GM10266 (cell line): ENCODE results near the gene ADCY2.

Experiments used
- DNase-seq: peaks from one replicate; pipeline ENCODE4 v3.0.0; 2012; ENCODE audit errors: extremely low spot score
- TF ChIP-seq, protein P1 (sequence below): IDR thresholded peaks from 2 replicates; pipeline ENCODE4 v1.5.1; 2012; ENCODE audit warnings: mild to moderate bottlenecking, low read depth; ENCODE audit not compliant: control insufficient read depth, insufficient read depth; ENCODE audit errors: missing control alignments

ADCY2 gene

GRCh38 chr5:7823594-7823993 lies 427.7 kb downstream of the ADCY2 start:
- TF ChIP-seq, protein P1, sequence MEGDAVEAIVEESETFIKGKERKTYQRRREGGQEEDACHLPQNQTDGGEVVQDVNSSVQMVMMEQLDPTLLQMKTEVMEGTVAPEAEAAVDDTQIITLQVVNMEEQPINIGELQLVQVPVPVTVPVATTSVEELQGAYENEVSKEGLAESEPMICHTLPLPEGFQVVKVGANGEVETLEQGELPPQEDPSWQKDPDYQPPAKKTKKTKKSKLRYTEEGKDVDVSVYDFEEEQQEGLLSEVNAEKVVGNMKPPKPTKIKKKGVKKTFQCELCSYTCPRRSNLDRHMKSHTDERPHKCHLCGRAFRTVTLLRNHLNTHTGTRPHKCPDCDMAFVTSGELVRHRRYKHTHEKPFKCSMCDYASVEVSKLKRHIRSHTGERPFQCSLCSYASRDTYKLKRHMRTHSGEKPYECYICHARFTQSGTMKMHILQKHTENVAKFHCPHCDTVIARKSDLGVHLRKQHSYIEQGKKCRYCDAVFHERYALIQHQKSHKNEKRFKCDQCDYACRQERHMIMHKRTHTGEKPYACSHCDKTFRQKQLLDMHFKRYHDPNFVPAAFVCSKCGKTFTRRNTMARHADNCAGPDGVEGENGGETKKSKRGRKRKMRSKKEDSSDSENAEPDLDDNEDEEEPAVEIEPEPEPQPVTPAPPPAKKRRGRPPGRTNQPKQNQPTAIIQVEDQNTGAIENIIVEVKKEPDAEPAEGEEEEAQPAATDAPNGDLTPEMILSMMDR: no peak
- DNase-seq: no peak

DNA sequence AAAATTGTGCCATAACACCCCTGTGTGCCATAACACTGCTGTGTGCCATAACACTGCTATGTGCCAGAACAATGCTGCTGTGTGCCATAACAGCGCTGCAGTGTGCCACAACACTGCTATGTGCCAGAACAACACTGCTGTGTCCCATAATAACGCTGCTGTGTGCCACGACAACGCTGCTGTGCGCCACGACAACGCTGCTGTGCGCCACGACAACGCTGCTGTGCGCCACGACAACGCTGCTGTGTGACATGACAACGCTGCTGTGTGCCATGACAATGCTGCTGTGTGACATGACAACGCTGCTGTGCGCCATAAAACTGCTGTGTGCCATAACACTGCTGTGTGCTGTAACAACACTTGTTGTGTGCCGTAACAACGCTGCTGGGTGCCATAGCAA lies 429.1 kb downstream of the ADCY2 start:
- no peak for DNase-seq
- TF ChIP-seq, protein P1: no peak

DNA sequence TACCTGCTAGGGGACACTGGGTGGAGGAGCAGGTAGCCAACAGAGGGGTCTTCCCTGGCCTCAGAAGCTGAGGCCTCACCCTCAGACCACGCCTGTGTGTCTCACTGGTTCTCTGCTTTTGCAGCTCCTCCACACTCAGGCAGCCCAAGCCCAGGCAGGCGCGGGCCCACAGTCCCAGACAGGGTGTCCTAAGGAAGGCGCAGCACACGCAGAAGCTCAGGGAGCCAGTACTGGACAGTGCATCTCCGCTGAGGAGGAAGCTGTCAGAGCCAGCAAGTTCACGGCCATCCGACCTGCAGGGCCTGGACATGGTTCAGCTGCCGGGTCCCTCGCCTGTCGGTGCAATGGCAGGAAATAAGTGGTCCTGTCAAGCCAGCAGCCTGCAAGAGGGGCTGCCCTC lies 429.7 kb downstream of the ADCY2 start:
- TF ChIP-seq, protein P1: no peak
- DNase-seq: no peak

- TF ChIP-seq, protein P1: no peak
- DNase-seq: no peak
Observed at GRCh38 chr5:7827610-7828009, 431.7 kb downstream of the ADCY2 start.

DNA sequence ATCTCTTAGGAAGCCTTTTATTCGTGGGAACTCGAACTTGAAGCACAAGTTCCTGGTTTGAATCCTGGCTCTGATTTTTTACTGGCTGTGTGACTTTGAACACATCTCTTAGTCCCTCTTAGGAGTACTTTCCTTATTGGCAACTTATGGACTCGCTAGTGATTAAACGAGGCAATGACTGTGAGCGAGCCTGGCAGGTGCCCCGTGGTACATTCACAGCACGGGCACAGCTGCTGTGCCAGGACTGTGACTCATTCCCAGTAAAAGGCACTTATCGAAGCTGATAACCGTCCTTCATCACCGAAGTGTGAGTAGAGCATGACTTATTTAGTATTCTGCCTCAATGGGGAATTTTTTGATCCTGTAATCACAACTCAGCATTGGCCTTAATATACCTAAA lies 432.3 kb downstream of the ADCY2 start:
- TF ChIP-seq, protein P1: no peak
- no peak for DNase-seq

GRCh38 chr5:7834982-7835381 lies 439.0 kb downstream of the ADCY2 start:
- TF ChIP-seq, protein P1: no peak
- DNase-seq: no peak

DNA sequence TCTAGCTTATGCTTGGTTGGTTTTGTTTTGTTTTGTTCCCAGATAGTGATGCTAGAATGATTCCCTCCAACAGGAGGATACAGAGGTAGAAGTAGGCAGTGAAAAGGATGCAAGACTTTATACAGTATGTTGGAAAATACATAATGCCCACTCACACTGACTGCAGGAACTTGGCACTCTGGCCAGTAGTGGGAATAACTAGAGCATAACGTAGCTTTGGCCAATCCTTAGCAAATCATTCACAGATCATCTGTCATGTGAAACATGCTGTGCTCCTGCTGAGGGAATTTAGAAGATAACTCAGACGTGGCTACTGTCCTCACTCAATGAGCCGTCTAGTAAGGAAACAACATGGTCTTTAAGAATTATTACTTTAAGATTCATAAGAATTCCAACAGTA lies 441.5 kb downstream of the ADCY2 start:
- TF ChIP-seq, protein P1: no peak

DNA sequence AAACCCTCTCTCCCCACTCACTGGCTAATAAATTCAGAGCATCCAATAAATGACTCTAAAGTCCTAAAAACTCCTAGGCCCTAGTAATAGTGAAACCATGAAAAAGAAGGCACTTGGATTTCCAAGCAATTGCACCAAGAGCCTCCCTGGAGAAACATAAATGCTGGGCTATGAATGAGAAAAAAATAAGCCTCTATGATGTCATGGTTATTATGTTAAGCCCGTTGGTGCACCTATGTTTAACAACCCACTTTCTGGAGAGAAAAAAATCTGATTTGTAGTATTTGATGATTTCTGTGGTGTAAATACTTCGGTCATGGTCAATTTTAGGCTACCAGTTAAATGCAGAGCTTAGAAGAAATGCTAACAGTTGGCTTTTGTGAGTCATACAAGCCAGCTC lies 446.6 kb downstream of the ADCY2 start:
- TF ChIP-seq, protein P1: no peak
- DNase-seq: no peak

More for the DNA sequence above, 441.5 kb downstream of the ADCY2 start:
- DNase-seq: no peak
